Endothelial cell of hepatic sinusoid (primary cell): ENCODE data around the gene SPRR4.

Experiments used
- in situ Hi-C: cut with HindIII; loops from 2 replicates; pipeline ENCODE4 v1.10.0; 2017; ENCODE audit warnings: low sequenced_read_pairs

Gene SPRR4

DNA sequence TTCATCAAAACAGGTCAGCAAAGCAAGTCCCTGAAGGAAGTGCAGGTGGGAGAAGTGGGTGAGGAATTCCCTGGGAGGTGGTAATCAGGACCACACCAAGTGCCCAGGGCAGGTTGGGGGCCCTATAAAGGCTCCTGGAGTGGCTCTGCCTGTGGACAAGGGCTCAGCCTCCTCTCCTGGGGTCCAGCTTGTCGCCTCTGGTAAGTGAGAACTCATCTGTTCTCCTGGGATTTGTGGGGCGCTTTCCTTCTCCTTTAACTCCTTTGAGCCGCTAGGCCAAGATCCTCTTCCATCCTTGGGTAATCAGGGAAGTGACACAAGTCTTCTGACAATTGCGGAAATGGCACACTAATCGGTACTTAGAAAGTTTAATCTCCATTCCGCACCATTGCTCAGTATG is at the start of gene SPRR4:
TSS of gene SPRR4 (plus strand) at position 154 of the 400 bp plus-strand sequence. CDS start 1,243 bp downstream, outside the sequence.
- in situ Hi-C loops, result no loop called here

DNA sequence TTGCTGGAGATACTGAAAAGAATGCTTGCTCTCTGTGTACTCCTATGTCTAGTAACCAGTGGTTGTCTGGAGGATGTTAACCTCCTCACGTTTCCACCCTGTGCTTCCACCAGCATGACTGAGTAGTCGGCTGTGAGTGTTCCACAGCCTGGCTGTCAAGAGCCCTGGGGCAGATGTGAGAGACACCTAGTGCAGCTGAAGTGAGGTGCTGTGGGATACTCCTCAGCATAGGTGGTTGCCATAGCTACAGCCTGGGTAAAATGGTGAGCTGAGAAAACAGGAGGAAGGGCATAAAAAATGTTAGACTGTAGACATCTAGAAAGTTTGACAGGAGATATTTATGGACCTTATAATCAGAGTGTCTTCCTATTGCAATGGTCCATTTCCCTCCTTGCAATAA is 46.3 kb upstream of the SPRR4 start:
- in situ Hi-C loops, result no loop called here

DNA sequence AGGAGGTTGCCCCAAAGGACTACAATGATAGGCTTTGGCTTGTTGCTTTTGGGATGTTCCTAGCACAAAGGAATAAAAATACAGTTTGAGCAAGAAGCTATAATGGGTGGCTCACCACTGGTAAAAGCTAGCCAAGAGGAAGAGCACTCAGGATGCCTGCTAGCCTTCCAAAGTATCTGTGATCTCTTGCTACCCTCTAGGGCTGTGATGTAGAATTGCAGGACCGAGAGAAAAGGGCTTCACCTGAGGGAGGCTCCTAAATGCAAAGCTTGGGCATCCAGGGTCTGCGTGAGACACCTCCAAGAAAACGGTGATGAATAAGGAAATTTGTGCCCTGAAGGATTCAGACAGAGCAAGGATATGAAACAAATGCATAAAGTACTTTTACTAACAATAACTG is 44.4 kb upstream of the SPRR4 start:
- in situ Hi-C loops, result no loop called here

DNA sequence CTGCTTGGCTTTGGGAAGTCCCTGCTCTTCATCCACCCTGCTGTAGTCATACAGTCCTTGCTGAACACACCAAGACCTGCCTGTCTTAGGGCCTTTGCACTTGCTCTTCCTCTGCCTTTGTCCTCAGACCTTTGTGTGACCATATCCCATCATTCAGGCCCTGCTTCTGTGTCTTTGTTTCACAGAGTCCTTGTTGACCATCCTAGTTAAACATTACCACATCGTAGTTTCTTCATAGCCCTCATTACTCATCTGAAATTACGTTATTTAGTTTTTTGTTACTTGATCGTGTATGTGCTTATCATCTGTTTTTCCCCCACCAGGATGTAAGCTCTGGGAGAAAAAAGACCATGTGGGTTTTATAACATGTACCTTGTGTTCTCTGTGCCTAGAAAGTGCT is 41.8 kb upstream of the SPRR4 start:
- in situ Hi-C loops, result no loop called here

- in situ Hi-C loops, result loop anchor here (5.0 kb wide), 1 partner anchor 35 kb away; no protein-coding TSS in a partner anchor
Measured at GRCh38 chr1:152932170-152932811, 38.2 kb upstream of the SPRR4 start.

GRCh38 chr1:152933196-152933595 is 37.3 kb upstream of the SPRR4 start:
- in situ Hi-C loops, result loop anchor here (5.0 kb wide), 1 partner anchor 34 kb away; no protein-coding TSS in a partner anchor

DNA sequence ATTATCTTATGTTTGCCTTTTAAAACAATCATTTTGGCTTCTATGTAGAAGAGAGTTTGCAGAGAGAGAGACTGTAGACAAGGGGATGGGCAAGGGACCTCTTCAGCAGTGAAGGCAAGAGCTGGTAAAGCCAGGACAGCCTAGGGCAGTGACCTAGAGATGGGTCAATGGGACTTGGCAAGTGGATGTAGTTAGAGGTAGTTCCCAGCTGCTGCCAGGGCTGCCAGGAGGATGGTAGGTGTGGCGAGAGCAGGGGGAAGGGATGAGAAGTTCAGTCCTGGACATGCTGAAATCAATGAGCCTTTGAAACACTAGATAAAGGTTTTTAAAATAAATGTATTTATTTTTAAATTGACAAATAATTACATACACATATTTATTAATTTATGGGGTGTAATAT is 29.8 kb upstream of the SPRR4 start:
- in situ Hi-C loops, result no loop called here

DNA sequence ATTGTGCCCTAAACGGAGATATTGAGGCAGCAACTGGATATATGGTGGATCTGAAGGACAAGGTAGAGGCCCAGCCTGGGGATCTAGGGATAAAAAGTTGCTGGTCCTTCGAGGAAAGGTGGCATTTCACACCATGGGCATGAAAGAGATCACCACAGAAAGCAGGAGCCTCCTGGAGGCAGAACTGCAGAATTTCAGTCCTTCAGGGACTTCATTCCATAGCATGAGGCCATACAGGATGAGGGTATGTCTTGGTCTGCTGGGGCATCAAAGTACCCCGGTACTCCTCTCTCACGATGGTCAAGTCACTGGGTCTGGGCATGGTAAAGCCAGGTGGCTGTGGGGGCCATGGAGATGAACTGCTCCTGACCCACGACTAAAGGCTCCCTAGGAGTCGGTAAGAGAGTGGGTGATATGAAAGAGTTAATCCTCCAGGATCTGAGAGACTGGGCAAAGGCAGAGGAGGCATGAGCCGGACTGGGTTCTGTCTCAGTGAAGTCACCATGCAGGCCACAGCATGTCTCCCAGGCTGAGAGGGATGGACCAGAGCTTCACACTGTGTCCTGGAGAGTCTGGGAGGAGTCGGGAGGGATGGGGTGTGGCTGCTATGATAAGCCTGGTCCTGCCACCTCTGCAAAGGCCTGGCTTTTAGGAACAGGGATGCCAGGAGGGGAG is 29.3 kb upstream of the SPRR4 start:
- in situ Hi-C loops, result no loop called here

GRCh38 chr1:152942161-152942560 is 28.3 kb upstream of the SPRR4 start:
- in situ Hi-C loops, result no loop called here

DNA sequence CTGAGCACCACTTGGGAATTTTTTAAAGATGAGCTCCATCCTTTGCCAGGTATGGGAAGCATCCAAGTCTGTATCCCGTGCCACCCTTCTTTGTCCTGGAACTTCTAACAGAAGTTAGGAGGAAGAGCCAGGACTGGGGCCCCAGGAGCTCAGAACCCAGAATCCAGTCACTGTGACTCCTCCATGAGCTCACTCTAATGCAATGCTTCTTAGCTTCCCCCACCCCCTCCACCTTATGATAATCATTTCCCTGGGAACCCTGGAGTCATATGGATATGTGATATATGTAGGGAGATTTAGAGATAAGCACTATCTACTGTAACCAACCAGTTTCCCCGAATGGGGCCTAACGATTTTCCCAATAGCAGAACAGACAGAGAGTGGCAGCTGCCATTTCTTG is 24.2 kb upstream of the SPRR4 start:
- in situ Hi-C loops, result no loop called here

- in situ Hi-C loops, result no loop called here
Measured at GRCh38 chr1:152946651-152947256, 23.7 kb upstream of the SPRR4 start, which contains the start of gene SPRR5. TSS of gene SPRR5 (plus strand) at chr1:152947206. CDS start at chr1:152948555, 1,349 bp downstream.

- in situ Hi-C loops, result no loop called here
Measured at GRCh38 chr1:152951711-152952110, 18.7 kb upstream of the SPRR4 start.

GRCh38 chr1:152953761-152954160 is 16.7 kb upstream of the SPRR4 start:
- in situ Hi-C loops, result no loop called here

DNA sequence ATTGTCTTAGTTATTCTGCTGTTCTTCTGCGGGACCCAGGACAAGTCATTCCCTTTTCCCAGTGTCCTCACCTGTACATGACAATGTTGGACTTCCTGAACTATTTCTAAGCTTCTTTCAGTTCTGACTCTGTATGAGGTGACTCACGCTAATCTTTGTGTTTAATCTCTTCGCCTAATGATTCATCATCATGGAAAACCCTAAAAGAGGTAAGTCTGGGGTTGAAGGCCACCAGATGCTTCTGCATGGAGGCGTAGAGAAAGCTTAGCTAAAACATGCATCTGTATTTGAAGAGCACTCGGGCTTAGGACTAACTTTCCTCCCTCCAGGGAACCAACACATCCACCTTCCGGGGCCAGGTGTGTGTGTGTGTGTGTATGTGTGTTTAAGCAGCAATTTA is 16.0 kb upstream of the SPRR4 start:
- in situ Hi-C loops, result no loop called here

GRCh38 chr1:152957561-152957960 is 12.9 kb upstream of the SPRR4 start:
- in situ Hi-C loops, result no loop called here

DNA sequence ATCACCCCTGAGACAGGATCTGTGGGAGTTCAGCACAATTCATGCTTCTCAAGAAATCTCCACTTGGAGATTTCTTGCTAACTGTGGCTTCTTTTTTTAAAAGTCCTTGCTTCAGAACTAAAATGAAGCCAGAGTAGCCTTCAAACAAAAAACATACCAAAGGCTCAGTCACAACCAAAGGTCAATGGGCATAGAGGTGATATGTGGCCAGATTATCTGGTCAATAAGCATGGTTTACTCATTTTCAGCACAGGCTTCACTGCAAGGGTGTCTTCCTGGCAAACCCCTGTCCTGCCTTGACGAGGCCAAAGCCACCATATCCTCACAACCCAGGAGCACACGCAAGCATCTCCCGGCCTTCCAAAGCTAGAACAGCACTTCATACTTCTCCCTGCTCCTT is 11.2 kb upstream of the SPRR4 start:
- in situ Hi-C loops, result no loop called here

GRCh38 chr1:152959801-152960451 is 10.5 kb upstream of the SPRR4 start:
- in situ Hi-C loops, result no loop called here

GRCh38 chr1:152960452-152961044 is 9.9 kb upstream of the SPRR4 start:
- in situ Hi-C loops, result no loop called here

DNA sequence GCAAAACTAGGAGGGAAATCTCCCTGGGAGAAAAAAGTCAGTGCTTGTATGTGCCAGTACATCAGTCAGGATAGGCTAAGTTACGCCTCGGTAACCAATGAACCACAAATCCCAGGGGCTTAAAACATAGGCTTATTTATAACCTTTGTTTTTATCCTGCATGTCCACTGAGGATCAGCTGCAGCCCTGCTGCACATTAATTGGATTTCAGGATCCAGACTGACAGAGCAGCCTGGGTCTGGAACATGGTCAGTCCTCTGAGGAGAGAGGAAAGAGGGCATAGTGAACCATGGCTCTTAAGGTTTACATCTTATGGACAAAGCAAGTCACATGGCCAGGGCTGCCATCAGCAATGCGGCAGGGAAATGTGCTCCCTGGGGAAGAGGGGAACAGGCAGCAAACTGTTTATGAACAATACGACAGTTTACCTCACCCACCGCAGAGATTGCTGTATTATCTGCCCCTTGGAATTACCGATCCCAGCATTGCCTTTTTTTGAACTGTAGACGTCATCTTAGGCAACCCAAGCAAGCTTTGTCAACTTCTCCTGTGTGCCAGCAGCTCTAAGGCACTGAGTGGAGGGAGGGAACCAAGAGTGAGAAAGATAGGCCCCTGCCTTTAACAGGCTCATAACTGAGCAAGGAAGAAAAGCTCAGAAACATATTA is 9.1 kb upstream of the SPRR4 start:
- in situ Hi-C loops, result no loop called here

DNA sequence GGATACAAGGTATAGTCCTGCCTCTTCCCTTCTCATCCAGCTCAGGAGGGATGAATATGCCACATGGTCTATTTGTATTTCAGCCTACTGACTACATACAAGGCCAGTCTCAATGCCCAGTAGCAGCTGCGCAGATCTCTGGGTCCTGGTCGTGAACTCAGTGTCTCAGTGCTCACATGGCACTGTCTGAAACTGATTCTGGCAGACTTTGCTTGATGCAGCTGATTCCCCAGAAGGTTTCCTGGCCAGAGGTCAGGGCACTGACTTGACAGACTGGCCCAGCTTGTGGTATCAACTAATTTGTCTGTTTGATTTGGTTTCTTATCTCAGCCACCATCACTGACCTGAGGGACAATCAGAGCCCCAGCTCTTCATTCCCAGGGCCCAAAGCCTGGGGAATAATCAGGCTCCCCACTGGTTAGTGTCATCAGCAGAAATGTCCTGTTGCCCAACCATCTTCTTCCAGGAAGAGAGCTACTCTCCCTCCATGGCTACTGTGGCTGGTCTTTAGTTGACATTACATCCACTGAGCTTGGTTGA is 7.5 kb upstream of the SPRR4 start:
- in situ Hi-C loops, result no loop called here
